H1 (cell line): ENCODE data around the gene POU4F1. TPM values are rescaled to one million over a fixed set of nuclear protein-coding genes. Genes with fewer than 3 reads are reported as not detected.

Source experiments
- CTCF ChIA-PET: fragments of 300-600 bp; sonication (Branson Sonifier 250); formaldehyde crosslinking; loops from one replicate; lab custom pipeline; 2021; ENCODE audit not compliant: partially characterized antibody; lab: Charles Lee
- POLR2A ChIA-PET: fragments of 300-600 bp; sonication (Branson Sonifier 250); formaldehyde crosslinking; loops from one replicate; lab custom pipeline; 2021; ENCODE audit warnings: inconsistent platforms; ENCODE audit not compliant: partially characterized antibody; lab: Charles Lee
- DNase-seq, 2 experiments: peaks; one replicate each; pipeline versions ENCODE4 v3.0.0 to v3.0.0-alpha.2; 2010 to 2022; ENCODE audit warnings: low spot score in 2 of 2, low read depth in 1 of 2, mixed read lengths in 1 of 2
- FAIRE-seq: peaks from 2 replicates; lab custom pipeline; 2011; peaks lifted over from hg19 to GRCh38; lab: Jason Lieb, UNC
- H2AFZ ChIP-seq: 2 replicates; pipeline ENCODE4 v1.8.1; 2012; ENCODE audit warnings: low read length, inconsistent platforms
- H2AK5ac ChIP-seq: 2 replicates; pipeline ENCODE4 v1.6.1; 2013; ENCODE audit warnings: low read depth, low read length
- H2BK120ac ChIP-seq: replicated peaks from 2 replicates; pipeline ENCODE3; 2013; ENCODE audit warnings: low read depth, low read length, inconsistent platforms
- H2BK12ac ChIP-seq: 2 replicates; pipeline ENCODE4 v1.6.1; 2013; ENCODE audit warnings: low read depth, low read length
- H2BK15ac ChIP-seq: 2 replicates; pipeline ENCODE4 v1.6.1; 2013; ENCODE audit warnings: low read length
- H2BK20ac ChIP-seq: 2 replicates; pipeline ENCODE4 v1.6.1; 2013; ENCODE audit warnings: low read length
- H2BK5ac ChIP-seq: 2 replicates; pipeline ENCODE4 v1.6.1; 2013; ENCODE audit warnings: low read depth, low read length
- H3K14ac ChIP-seq: 2 replicates; pipeline ENCODE4 v1.6.1; 2013; ENCODE audit warnings: inconsistent platforms; ENCODE audit not compliant: insufficient read length
- H3K18ac ChIP-seq: 2 replicates; pipeline ENCODE4 v1.6.1; 2013; ENCODE audit warnings: low read length; ENCODE audit errors: extremely low read depth
- H3K23ac ChIP-seq: 2 replicates; pipeline ENCODE4 v1.6.1; 2013; ENCODE audit warnings: inconsistent platforms; ENCODE audit not compliant: insufficient read length
- H3K23me2 ChIP-seq: 2 replicates; pipeline ENCODE4 v1.6.1; 2013; ENCODE audit warnings: low read depth, low read length
- H3K27ac ChIP-seq: 2 replicates; pipeline ENCODE4 v1.6.1; 2011; ENCODE audit warnings: low read depth, low read length, inconsistent platforms
- H3K27me3 ChIP-seq, 4 experiments: replicated peaks in 1 of 4; 1 replicate in 1 of 4; 2 replicates in 3 of 4; pipeline versions ENCODE4 v1.6.1 to v1.8.1; 2011 to 2013; ENCODE audit warnings: low read length in 3 of 4, mild to moderate bottlenecking in 3 of 4, inconsistent platforms in 2 of 4, mixed read lengths in 2 of 4, moderate library complexity in 1 of 4; ENCODE audit not compliant: control insufficient read depth in 3 of 4, insufficient read depth in 3 of 4; ENCODE audit errors: extremely low read depth in 1 of 4
- H3K36me3 ChIP-seq, 4 experiments: 2 replicates each; pipeline versions ENCODE4 v1.6.1 to v1.8.1; 2011 to 2013; ENCODE audit warnings: mild to moderate bottlenecking in 4 of 4, low read length in 3 of 4, moderate library complexity in 2 of 4, control low read depth in 1 of 4, inconsistent platforms in 1 of 4; ENCODE audit not compliant: insufficient read depth in 4 of 4, control insufficient read depth in 2 of 4
- H3K4ac ChIP-seq: replicated peaks from 2 replicates; pipeline ENCODE3; 2013; ENCODE audit warnings: low read length, low read depth, mixed read lengths, inconsistent platforms; ENCODE audit not compliant: insufficient read length
- H3K4me1 ChIP-seq, 4 experiments: replicated peaks in 1 of 4; 1 replicate in 1 of 4; 2 replicates in 3 of 4; pipeline versions ENCODE4 v1.6.1 to v1.8.1; 2011 to 2013; ENCODE audit warnings: low read length in 3 of 4, inconsistent platforms in 2 of 4, mixed read lengths in 1 of 4; ENCODE audit not compliant: insufficient read depth in 4 of 4, control insufficient read depth in 3 of 4
- H3K4me2 ChIP-seq, 2 experiments: 2 replicates each; pipeline versions ENCODE4 v1.6.1 to v1.8.1; 2011 to 2013; ENCODE audit warnings: low read depth in 2 of 2, low read length in 2 of 2, control low read depth in 1 of 2, inconsistent platforms in 1 of 2, mild to moderate bottlenecking in 1 of 2; ENCODE audit not compliant: insufficient read depth in 1 of 2
- H3K4me3 ChIP-seq, 4 experiments: fragments of 200-600, 300-600 bp in 1 of 4; sonication (generic), shearing (Covaris generic), sonication (Bioruptor Twin) in 1 of 4; 2 replicates each; pipeline versions ENCODE4 v1.5.1 to v1.8.1; 2011 to 2016; ENCODE audit warnings: low read length in 4 of 4, low read depth in 3 of 4, control low read depth in 2 of 4, inconsistent platforms in 2 of 4, mild to moderate bottlenecking in 2 of 4, mixed read lengths in 1 of 4, moderate library complexity in 1 of 4; ENCODE audit not compliant: insufficient read depth in 2 of 4; ENCODE audit errors: extremely low read depth in 1 of 4
- H3K56ac ChIP-seq: replicated peaks from 2 replicates; pipeline ENCODE3; 2013; ENCODE audit warnings: low read depth, mild to moderate bottlenecking, mixed read lengths, low read length, inconsistent platforms; ENCODE audit not compliant: insufficient read length
- H3K79me1 ChIP-seq: 2 replicates; pipeline ENCODE4 v1.6.1; 2013; ENCODE audit warnings: low read depth, low read length, control low read depth
- H3K79me2 ChIP-seq, 2 experiments: 2 replicates each; pipeline versions ENCODE4 v1.6.1 to v1.8.1; 2012 to 2013; ENCODE audit warnings: low read length in 2 of 2, mild to moderate bottlenecking in 2 of 2, inconsistent platforms in 1 of 2; ENCODE audit not compliant: insufficient read depth in 2 of 2, control insufficient read depth in 1 of 2
- H3K9ac ChIP-seq, 4 experiments: replicated peaks in 1 of 4; 1 replicate in 1 of 4; 2 replicates in 3 of 4; pipeline versions ENCODE4 v1.6.1 to v1.8.1; 2011 to 2013; ENCODE audit warnings: low read depth in 3 of 4, low read length in 3 of 4, control low read depth in 2 of 4, mild to moderate bottlenecking in 2 of 4, moderate library complexity in 2 of 4, inconsistent platforms in 1 of 4; ENCODE audit errors: extremely low read depth in 1 of 4
- H3K9me3 ChIP-seq, 2 experiments: 2 replicates each; pipeline versions ENCODE4 v1.6.1 to v1.8.1; 2012 to 2013; ENCODE audit warnings: mild to moderate bottlenecking in 2 of 2, moderate library complexity in 2 of 2, control low read depth in 1 of 2, inconsistent platforms in 1 of 2, low read depth in 1 of 2, low read length in 1 of 2, mixed read lengths in 1 of 2; ENCODE audit not compliant: insufficient read depth in 2 of 2
- H4K20me1 ChIP-seq, 2 experiments: replicated peaks in 1 of 2; 2 replicates each; pipeline versions ENCODE3 to v1.8.1; 2011 to 2013; ENCODE audit warnings: inconsistent platforms in 2 of 2, low read length in 2 of 2, mild to moderate bottlenecking in 1 of 2; ENCODE audit not compliant: insufficient read depth in 2 of 2, control insufficient read depth in 1 of 2
- H4K5ac ChIP-seq: 2 replicates; pipeline ENCODE4 v1.6.1; 2013; ENCODE audit warnings: low read length, low read depth, mixed read lengths, inconsistent platforms; ENCODE audit not compliant: insufficient read length
- H4K8ac ChIP-seq: 2 replicates; pipeline ENCODE4 v1.8.0; 2013; ENCODE audit warnings: mild to moderate bottlenecking, moderate library complexity, low read length, inconsistent platforms; ENCODE audit not compliant: insufficient read depth; ENCODE audit errors: extremely low read depth
- H4K91ac ChIP-seq: replicated peaks from 2 replicates; pipeline ENCODE3; 2013; ENCODE audit warnings: low read length, mixed read lengths, inconsistent platforms; ENCODE audit not compliant: insufficient read length
- BCL11A ChIP-seq, 2 experiments: IDR thresholded peaks; one replicate each; pipeline ENCODE4 v1.6.1; 2011; ENCODE audit warnings: low read depth in 2 of 2, low read length in 2 of 2, mild to moderate bottlenecking in 2 of 2
- CBX8 ChIP-seq: fragments of 300-800, 300-1000 bp; sonication (generic); IDR thresholded peaks from 2 replicates; pipeline ENCODE4 v1.7.1; 2016; ENCODE audit warnings: low read depth, low read length, borderline replicate concordance
- CHD1 ChIP-seq: IDR thresholded peaks from 2 replicates; pipeline ENCODE4 v1.6.1; 2012; ENCODE audit warnings: low read depth, low read length, improper control_type of control experiment
- CTBP2 ChIP-seq: IDR thresholded peaks from 2 replicates; pipeline ENCODE4 v1.7.0; 2011; ENCODE audit warnings: borderline replicate concordance, mild to moderate bottlenecking, moderate library complexity, mixed read lengths, low read length; ENCODE audit not compliant: insufficient read depth, insufficient read length
- GTF2F1 ChIP-seq: IDR thresholded peaks from 2 replicates; pipeline ENCODE4 v1.6.1; 2012; ENCODE audit warnings: low read depth, low read length, improper control_type of control experiment, borderline replicate concordance
- HDAC2 ChIP-seq, 2 experiments: fragments of 300-600 bp in 1 of 2; sonication (generic) in 1 of 2; IDR thresholded peaks; 2 replicates each; pipeline ENCODE4 v1.6.1; 2011 to 2012; ENCODE audit warnings: low read depth in 2 of 2, low read length in 2 of 2, mild to moderate bottlenecking in 2 of 2, moderate library complexity in 2 of 2, borderline replicate concordance in 1 of 2, inconsistent platforms in 1 of 2
- HDAC6 ChIP-seq: IDR thresholded peaks from one replicate; pipeline ENCODE4 v1.7.1; 2012; ENCODE audit warnings: low read depth, mild to moderate bottlenecking, inconsistent platforms, low read length, moderate library complexity
- KDM4A ChIP-seq: IDR thresholded peaks from one replicate; pipeline ENCODE4 v1.7.1; 2012; ENCODE audit warnings: low read depth, mild to moderate bottlenecking, moderate library complexity, low read length, inconsistent platforms; ENCODE audit not compliant: severe bottlenecking
- POU5F1 ChIP-seq: IDR thresholded peaks from 2 replicates; pipeline ENCODE4 v1.6.1; 2011; ENCODE audit warnings: low read depth, mild to moderate bottlenecking, low read length, moderate library complexity
- RXRA ChIP-seq: IDR thresholded peaks from 2 replicates; pipeline ENCODE4 v1.6.1; 2011; ENCODE audit warnings: low read depth, mild to moderate bottlenecking, low read length, moderate library complexity; ENCODE audit not compliant: insufficient read depth
- SP2 ChIP-seq: IDR thresholded peaks from 2 replicates; pipeline ENCODE4 v1.6.1; 2012; ENCODE audit warnings: mild to moderate bottlenecking, low read length, inconsistent platforms
- SUZ12 ChIP-seq: fragments of 200-600 bp; sonication (generic); IDR thresholded peaks from 2 replicates; pipeline ENCODE4 v1.6.1; 2012; ENCODE audit warnings: mild to moderate bottlenecking, inconsistent platforms, low read length, moderate library complexity, mixed read lengths
- WGBS, 2 experiments: shearing (Covaris generic) in 1 of 2; methylation state at CpG; one replicate each; pipeline versions ENCODE4 v1.1.6 to v1.1.7; 2013 to 2015; ENCODE audit warnings: low lambda C conversion rate in 2 of 2, mixed read lengths in 2 of 2, inconsistent platforms in 1 of 2, low coverage in 1 of 2, missing lambda C conversion rate in 1 of 2; ENCODE audit not compliant: insufficient replicate concordance in 2 of 2, insufficient coverage in 1 of 2, insufficient read length in 1 of 2; ENCODE audit errors: extremely low coverage in 1 of 2, missing lambda C conversion rate in 1 of 2; 5-methylcytosine and 5-hydroxymethylcytosine counted together
- polyA plus RNA-seq, 7 experiments: library from polyadenylated mRNA; depleted of rRNA in 3 of 7; stranded (reverse) in 5 of 7; unstranded in 2 of 7; fragments of >200 nt in 5 of 7; fragments of 200-250 nt in 2 of 7; gene quantifications; 1 replicate in 5 of 7; 2 replicates in 1 of 7; 4 replicates in 1 of 7; pipeline versions ENCODE4 v1.2.1 to v1.2.3, GENCODE V29; 2011 to 2013; ENCODE audit warnings: missing spikeins in 2 of 7, mixed read lengths in 2 of 7
- total RNA-seq: library from RNA; stranded (reverse); fragmentation: NEBNext Ultra II Directional; extraction: Animal tissue kit (Norgen Biotek cat#: 25700); gene quantifications from 2 replicates; pipeline ENCODE4 v1.2.1, GENCODE V29; 2021
- TF ChIP-seq, protein P1 (sequence below): IDR thresholded peaks from 2 replicates; pipeline ENCODE4 v1.6.1; 2011; ENCODE audit warnings: low read depth, mild to moderate bottlenecking, low read length; ENCODE audit not compliant: insufficient read depth

The POU4F1 gene
- total and polyA plus RNA-seq, 2 of the 8 experiments (the other 6 are each of a cell fraction or from before 2014, with no cell fraction given): 0.09 to 0.32 TPM

DNA sequence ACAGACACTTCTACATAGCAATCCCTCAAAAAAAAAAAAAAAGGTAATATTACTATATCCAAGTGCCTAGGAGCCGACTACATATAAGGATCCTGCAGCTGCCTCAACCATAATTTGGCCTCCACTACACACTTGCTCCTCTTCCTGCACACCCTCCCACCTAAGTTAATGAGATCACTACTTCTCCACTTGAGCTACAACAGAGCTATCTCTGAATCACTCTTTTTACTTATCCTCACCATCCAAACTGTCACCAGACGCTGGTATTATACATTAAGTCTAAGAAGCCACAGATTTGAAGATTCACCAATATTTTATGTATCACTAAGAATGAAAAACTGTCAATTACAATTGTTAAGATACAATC lies 47.3 kb upstream of the POU4F1 start:
- no peak overlapping the region for H3K14ac ChIP-seq
- DNase-seq (no peak), FAIRE-seq (no peak)
- H2AK5ac ChIP-seq: no peak overlapping the region
- no peak overlapping the region for H2BK15ac ChIP-seq
- no peak overlapping the region for H3K4me3 ChIP-seq
- 87% methylated on average over 2 of the region's 2 CpGs; no CpG with 5 or more reads in 1 of the 2 experiments for WGBS, 2 experiments
- ChIA-PET CTCF (interaction anchor here (0.7 to 1.6 kb wide), 4 partner anchors 44 to 1224 kb away, joined by 3 to 4 read pairs (median 3); no protein-coding TSS in a partner anchor), POLR2A (interaction anchor here (0.9 kb wide), 1 partner anchor 9 kb away, joined by 3 read pairs; no protein-coding TSS in a partner anchor)
- no peak overlapping the region for H3K18ac ChIP-seq
- no peak overlapping the region for H2BK5ac ChIP-seq
- no peaks in the 10 kb centered on the region for H3K23me2 ChIP-seq
- H3K9ac ChIP-seq: no peak overlapping the region
- peaks cover 9% of the 10 kb centered on the region for H3K79me1 ChIP-seq
- H3K4ac ChIP-seq: no peak overlapping the region
- no peak overlapping the region for H2BK12ac ChIP-seq
- peaks cover 8 to 30% of the 10 kb centered on the region in 2 experiments for H4K20me1 ChIP-seq
- H3K4me1 ChIP-seq: peaks cover 0 to 10% (median 3%) of the 10 kb centered on the region in 4 experiments; a peak in 3 of 7 replicates
- H3K9me3 ChIP-seq: no peaks in the 10 kb centered on the region
- peaks cover 0 to 2% (median 0%) of the 10 kb centered on the region in 4 experiments; a peak in 1 of 8 replicates for H3K36me3 ChIP-seq
- H3K79me2 ChIP-seq: peaks cover 14 to 96% of the 10 kb centered on the region in 2 experiments
- H2BK20ac ChIP-seq: no peak overlapping the region
- H3K27me3 ChIP-seq: peaks cover 0 to 1% (median 0%) of the 10 kb centered on the region in 4 experiments; a peak in 1 of 7 replicates
- no peak overlapping the region for H2BK120ac ChIP-seq
- H2AFZ ChIP-seq: no peak overlapping the region
- H3K56ac ChIP-seq: no peak overlapping the region
- no peak overlapping the region for H3K23ac ChIP-seq
- H4K5ac ChIP-seq: no peak overlapping the region
- H4K91ac ChIP-seq: no peak overlapping the region
- no peak overlapping the region for H4K8ac ChIP-seq
- no peak overlapping the region for H3K4me2 ChIP-seq
- no peak overlapping the region for H3K27ac ChIP-seq
- TF ChIP-seq, protein P1, sequence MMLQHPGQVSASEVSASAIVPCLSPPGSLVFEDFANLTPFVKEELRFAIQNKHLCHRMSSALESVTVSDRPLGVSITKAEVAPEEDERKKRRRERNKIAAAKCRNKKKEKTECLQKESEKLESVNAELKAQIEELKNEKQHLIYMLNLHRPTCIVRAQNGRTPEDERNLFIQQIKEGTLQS: no peak
- no peak for TF ChIP-seq SP2
- TF ChIP-seq SUZ12: no peak
- no peak for TF ChIP-seq CBX8
- no peak for TF ChIP-seq RXRA
- TF ChIP-seq POU5F1: no peak
- TF ChIP-seq BCL11A (IDR thresholded peaks at IDR 0.05; ENCODE audit: low read depth in 2 of 2, low read length in 2 of 2): no peak
- TF ChIP-seq HDAC6: no peak
- no peak for TF ChIP-seq CHD1
- TF ChIP-seq GTF2F1: no peak
- no peak for TF ChIP-seq HDAC2 (IDR thresholded peaks at IDR 0.05; ENCODE audit: borderline replicate concordance in 1 of 2, low read depth in 2 of 2, low read length in 2 of 2)
- TF ChIP-seq CTBP2: no peak
- no peak for TF ChIP-seq KDM4A
